CD4-positive, alpha-beta T cell treated with Interleukin-6 for 4 hours (primary cell): ENCODE data around the gene KCNA3.

Source experiments
- DNase-seq: peaks from one replicate; pipeline ENCODE4 v3.0.0-alpha.2; 2020; ENCODE audit warnings: mixed read lengths

KCNA3 gene

GRCh38 chr1:110674337-110675059 lies at the start of gene KCNA3:
Gene KCNA3, minus strand, starts transcription at chr1:110674940. Its CDS starts 131 bp downstream, at chr1:110674809.
- peak; percentile 76 for DNase-seq

GRCh38 chr1:110722807-110723206 lies 48.1 kb upstream of the KCNA3 start:
- no peak for DNase-seq

- DNase-seq = no peak
These were observed 45.2 kb upstream of the KCNA3 start for GRCh38 chr1:110719908-110720307.

GRCh38 chr1:110718452-110718851 lies 43.7 kb upstream of the KCNA3 start:
- DNase-seq = no peak

- DNase-seq = no peak
These were observed 42.4 kb upstream of the KCNA3 start for GRCh38 chr1:110717179-110717578.

- DNase-seq = no peak
These were observed 39.7 kb upstream of the KCNA3 start for GRCh38 chr1:110714374-110714995.

- DNase-seq = no peak
These were observed 38.5 kb upstream of the KCNA3 start for GRCh38 chr1:110713221-110713620.

- no peak for DNase-seq
These were observed 35.6 kb upstream of the KCNA3 start for GRCh38 chr1:110710314-110710713.

GRCh38 chr1:110708974-110709440 lies 34.3 kb upstream of the KCNA3 start:
- DNase-seq = no peak

GRCh38 chr1:110707232-110707631 lies 32.5 kb upstream of the KCNA3 start:
- DNase-seq = no peak

GRCh38 chr1:110706621-110707020 lies 31.9 kb upstream of the KCNA3 start:
- DNase-seq = no peak

GRCh38 chr1:110702260-110702659 lies 27.5 kb upstream of the KCNA3 start:
- no peak for DNase-seq

GRCh38 chr1:110700767-110701166 lies 26.0 kb upstream of the KCNA3 start:
- DNase-seq = no peak

GRCh38 chr1:110697606-110698005 lies 22.9 kb upstream of the KCNA3 start:
- no peak for DNase-seq

GRCh38 chr1:110696818-110697217 lies 22.1 kb upstream of the KCNA3 start:
- no peak for DNase-seq

- no peak for DNase-seq
These were observed 16.1 kb upstream of the KCNA3 start for GRCh38 chr1:110690709-110691365.

GRCh38 chr1:110689868-110690267 lies 15.1 kb upstream of the KCNA3 start:
- no peak for DNase-seq

- no peak for DNase-seq
These were observed 13.8 kb upstream of the KCNA3 start for GRCh38 chr1:110688514-110688913.

- DNase-seq = no peak
These were observed 12.5 kb upstream of the KCNA3 start for GRCh38 chr1:110687250-110687649.

GRCh38 chr1:110686188-110686587 lies 11.4 kb upstream of the KCNA3 start:
- peak; percentile 62 for DNase-seq

GRCh38 chr1:110684491-110684890 lies 9.8 kb upstream of the KCNA3 start:
- no peak for DNase-seq

GRCh38 chr1:110682898-110683297 lies 8.2 kb upstream of the KCNA3 start:
- no peak for DNase-seq

- DNase-seq = no peak
These were observed 5.4 kb upstream of the KCNA3 start for GRCh38 chr1:110680036-110680735.
